Regular cardiac myocyte (primary cell): ENCODE data around the gene PRCD. TPM values are rescaled to one million over a fixed set of nuclear protein-coding genes. Genes with fewer than 3 reads are reported as not detected.

Source experiments
- total RNA-seq: library from RNA; depleted of rRNA; stranded (reverse); fragments of >200 nt; gene quantifications from 2 replicates; pipeline ENCODE4 v1.2.3, GENCODE V29; 2014

Gene PRCD, protein sequence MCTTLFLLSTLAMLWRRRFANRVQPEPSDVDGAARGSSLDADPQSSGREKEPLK
- total RNA-seq, result 1.9 and 11.0 TPM in 2 replicates

DNA sequence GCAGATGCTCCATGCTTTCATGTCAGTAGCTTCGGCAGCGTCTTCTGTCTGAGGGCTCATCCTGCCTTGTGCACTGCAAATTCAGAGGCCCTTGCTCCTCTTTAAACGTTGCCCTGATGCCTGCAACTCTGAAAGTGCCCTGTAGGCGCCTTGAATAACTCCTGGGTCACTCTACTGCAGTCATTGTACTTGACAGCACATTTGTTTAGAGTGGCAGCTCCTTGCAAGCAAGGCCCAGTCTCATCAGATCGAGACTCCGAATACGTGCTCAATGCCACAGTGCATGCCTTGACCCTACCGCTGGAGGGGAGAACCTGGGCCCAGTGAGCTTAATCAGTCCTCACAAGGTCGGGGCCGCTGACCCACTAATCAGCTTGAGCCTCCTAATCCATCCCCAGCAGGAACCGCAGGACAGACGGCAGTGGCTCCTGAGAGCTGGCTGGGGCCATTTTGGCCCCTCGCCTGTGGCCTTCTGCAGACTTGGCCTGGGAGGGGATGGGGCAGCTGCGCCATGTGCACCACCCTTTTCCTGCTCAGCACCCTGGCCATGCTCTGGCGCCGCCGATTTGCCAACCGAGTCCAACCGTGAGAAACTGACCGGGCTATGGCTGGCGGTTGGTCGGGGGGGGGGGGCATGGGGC, at the start of gene PRCD:
TSS of gene PRCD (plus strand) at position 414 of the 641 bp plus-strand sequence. CDS start at position 512, 98 bp downstream.

DNA sequence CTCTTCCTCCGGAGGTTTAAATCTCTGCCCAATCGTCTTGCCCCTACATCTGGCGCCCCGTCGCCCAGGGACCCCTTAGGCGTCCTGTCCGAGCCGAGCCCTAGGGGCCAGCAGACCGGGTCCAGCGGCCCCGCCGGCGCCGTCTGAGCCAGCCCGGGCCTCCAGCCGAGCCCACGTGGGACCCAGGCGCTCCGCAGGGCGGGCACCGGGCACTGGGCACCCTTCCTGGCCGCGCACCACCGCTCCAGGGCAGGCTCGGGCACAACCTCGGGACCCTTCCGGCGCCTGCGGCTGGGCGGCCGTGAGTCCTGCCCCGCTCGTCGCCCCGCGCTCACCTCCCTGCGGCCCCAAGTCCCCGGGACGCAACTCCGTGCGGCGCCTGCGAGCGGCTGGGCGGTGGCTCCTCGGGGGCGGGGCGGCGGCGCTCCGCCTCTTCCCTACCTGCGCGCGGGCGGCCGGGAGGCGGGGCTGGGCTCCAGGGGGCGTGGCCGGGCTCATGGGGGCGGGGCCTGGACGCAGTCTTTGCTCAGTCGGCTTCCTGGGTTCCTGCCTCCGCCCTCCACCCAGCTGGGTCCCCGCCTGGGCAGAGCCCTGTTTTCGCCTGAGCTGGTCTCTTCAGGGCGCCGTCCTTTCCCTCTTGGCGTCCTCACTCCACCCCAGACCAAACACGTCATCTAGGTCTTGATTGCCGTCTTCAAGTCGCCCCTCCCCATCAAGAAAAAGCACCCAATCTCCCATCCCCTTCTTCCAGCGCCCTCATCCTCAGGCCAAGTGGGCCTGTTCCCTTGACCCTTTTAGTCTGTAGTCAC, 38.6 kb upstream of the PRCD start, which contains the start of gene RHBDF2:
TSS of gene RHBDF2 (minus strand) at position 406 of the 809 bp plus-strand sequence. CDS start 19,899 bp downstream, outside the sequence.

DNA sequence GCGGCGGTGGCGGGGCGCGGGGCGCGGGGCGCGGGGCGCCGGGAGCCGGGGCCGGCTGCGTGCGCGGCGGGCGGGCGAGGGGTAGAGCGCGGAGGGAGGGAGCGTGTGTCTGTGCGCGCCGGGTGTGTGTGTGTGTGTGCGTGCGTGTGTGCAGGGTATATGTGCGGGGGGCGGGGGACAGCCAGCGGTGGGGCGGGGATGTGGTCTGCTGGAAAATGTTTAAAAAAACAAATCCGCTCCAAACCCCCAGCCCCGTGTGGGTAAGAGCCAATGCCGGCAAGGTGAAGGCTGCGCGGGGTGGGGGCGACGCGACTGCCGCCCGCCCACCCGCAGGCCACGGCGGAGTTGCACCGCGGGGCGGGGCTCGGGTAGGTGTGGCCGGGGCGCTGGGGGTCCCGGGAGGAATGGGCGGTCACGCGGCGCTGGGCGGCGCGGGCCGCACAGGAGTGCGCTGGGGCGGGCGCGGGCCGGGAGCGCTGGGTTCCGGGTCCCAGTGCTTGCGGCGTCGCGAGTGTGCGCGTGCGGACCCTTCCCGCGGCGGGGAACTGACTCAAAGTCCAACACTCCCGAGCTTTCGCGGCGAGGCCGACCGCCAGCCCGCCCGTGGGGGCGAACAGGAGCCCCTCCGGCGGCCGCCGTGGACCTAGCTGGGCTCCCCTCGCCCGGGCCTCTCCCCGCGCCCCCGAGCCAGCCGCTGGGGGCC, 2.1 kb upstream of the PRCD start, which contains the start of gene CYGB:
TSS of gene CYGB (minus strand) at position 132 of the 703 bp plus-strand sequence. CDS start 167 bp downstream, outside the sequence.

DNA sequence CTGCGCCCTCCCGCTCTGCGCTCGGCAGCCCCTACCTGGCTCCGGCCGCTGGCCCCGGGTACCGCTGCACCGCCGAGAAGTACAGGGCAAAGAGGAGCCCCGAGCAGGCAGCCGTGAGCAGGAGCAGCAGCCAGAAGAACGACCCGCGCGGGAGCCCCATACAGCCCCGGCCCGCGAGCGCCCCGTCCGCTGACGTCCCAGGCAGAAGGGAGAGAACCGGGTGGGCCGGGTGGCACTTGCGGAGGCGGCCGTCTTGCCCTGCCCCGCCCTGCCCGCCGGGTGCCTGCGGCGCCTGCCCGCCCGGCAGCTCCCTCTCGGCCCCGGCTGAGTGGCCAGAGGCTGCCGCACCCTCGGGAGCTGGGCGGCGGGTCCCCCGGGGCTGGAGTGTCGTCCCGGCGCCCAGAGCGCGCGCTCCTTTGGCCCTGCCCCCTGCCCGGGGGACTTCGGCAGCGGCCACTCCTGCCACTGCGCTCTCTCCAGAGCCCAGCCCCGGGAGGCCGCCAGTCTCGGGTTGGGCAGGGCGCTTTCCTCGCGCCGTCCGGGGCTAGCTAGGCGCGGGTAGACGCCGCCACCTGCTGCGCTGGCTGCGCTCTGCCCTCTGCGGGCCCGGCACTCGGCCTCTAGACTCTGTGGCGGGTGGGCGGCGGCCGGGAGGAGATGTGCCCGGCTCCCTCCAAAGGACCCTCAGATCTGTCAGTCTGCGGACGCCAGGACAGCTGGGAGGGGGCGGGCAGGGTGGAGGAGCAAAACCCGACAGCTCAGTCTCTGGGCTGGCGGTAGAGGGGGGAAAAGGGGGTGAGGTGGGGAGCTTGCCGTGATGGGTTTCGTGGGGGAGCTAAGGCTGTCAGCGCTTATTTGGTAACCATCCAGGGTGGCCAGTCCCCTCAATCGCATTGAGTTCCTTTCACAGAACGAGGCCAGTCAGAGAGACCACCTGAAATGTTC, 46.1 kb downstream of the PRCD start, which contains the start of gene ST6GALNAC2:
TSS of gene ST6GALNAC2 (minus strand) at position 212 of the 945 bp plus-strand sequence. CDS start at position 160, 52 bp downstream.

Other genes starting within 250 kb of the PRCD start
- 2.7 and 2.8 TPM in 2 replicates for gene QRICH2, start 231.8 kb upstream of the PRCD start, total RNA-seq
- 29.9 and 39.1 TPM in 2 replicates for gene PRPSAP1, start 186.1 kb upstream of the PRCD start, total RNA-seq
- gene SPHK1, start 155.4 kb upstream of the PRCD start, total RNA-seq, result 63.7 and 160 TPM in 2 replicates
- gene UBE2O, start 86.9 kb upstream of the PRCD start, total RNA-seq, result 17.5 and 28.4 TPM in 2 replicates
- not detected in 2 replicates for gene AANAT, start 72.4 kb upstream of the PRCD start, total RNA-seq
- gene RHBDF2, start 38.6 kb upstream of the PRCD start, total RNA-seq, result 3.1 and 8.2 TPM in 2 replicates
- 25.1 and 65.4 TPM in 2 replicates for gene CYGB, start 2.3 kb upstream of the PRCD start, total RNA-seq
- 0.96 and 1.1 TPM in 2 replicates for gene ST6GALNAC2, start 45.8 kb downstream of the PRCD start, total RNA-seq
- gene ST6GALNAC1, start 103.7 kb downstream of the PRCD start, total RNA-seq, result not detected in 2 replicates
- 267 and 920 TPM in 2 replicates for gene MXRA7, start 170.9 kb downstream of the PRCD start, total RNA-seq
- 36.1 and 46.8 TPM in 2 replicates for gene JMJD6, start 186.6 kb downstream of the PRCD start, total RNA-seq
- gene METTL23, start 186.8 kb downstream of the PRCD start, total RNA-seq, result 25.5 and 25.7 TPM in 2 replicates
- 82.3 and 204 TPM in 2 replicates for gene SRSF2, start 197.3 kb downstream of the PRCD start, total RNA-seq
- gene MFSD11, start 198.1 kb downstream of the PRCD start, total RNA-seq, result 24.3 and 36.1 TPM in 2 replicates